Endothelial cell of umbilical vein (primary cell): Measurements from ENCODE around the gene BBS2. TPM values are rescaled to one million over a fixed set of nuclear protein-coding genes. Genes with fewer than 3 reads are reported as not detected.

Source experiments
- BruUV-seq: library from RNA; stranded (reverse); fragments of 400-500 nt; replicated peaks from 2 replicates; lab custom pipeline; 2021; lab: Mats Ljungman, UMichigan
- CTCF ChIA-PET: fragments of 300-600, 350-600 bp; sonication (Branson Sonifier 250); formaldehyde crosslinking; loops from one replicate; lab custom pipeline; 2021; ENCODE audit warnings: antibody characterized with exemption, inconsistent platforms; lab: Charles Lee
- POLR2A ChIA-PET: fragments of 300-600, 350-600 bp; sonication (Branson Sonifier 250); formaldehyde crosslinking; loops from one replicate; lab custom pipeline; 2021; ENCODE audit warnings: antibody characterized with exemption, inconsistent platforms; lab: Charles Lee
- DNase-seq: peaks from one replicate; pipeline ENCODE4 v3.0.0-alpha.2; 2011; ENCODE audit warnings: low read depth, low spot score
- FAIRE-seq: peaks from 2 replicates; lab custom pipeline; 2011; peaks lifted over from hg19 to GRCh38; lab: Jason Lieb, UNC
- H2AFZ ChIP-seq: 2 replicates; pipeline ENCODE4 v1.6.0; 2012; ENCODE audit warnings: low read depth, low read length, control low read depth, inconsistent platforms
- H3K27ac ChIP-seq: 2 replicates; pipeline ENCODE4 v1.5.1; 2011; ENCODE audit warnings: low read depth, mild to moderate bottlenecking, control low read depth, low read length, moderate library complexity; ENCODE audit not compliant: insufficient read depth
- H3K27me3 ChIP-seq, 2 experiments: 2 replicates each; pipeline versions ENCODE4 v1.6.0 to v1.6.1; 2011; ENCODE audit warnings: low read length in 2 of 2, mixed read lengths in 1 of 2; ENCODE audit not compliant: control insufficient read depth in 2 of 2, insufficient read depth in 2 of 2
- H3K36me3 ChIP-seq, 2 experiments: 2 replicates in 1 of 2; 3 replicates in 1 of 2; pipeline ENCODE4 v1.5.1; 2011; ENCODE audit warnings: low read length in 2 of 2, mild to moderate bottlenecking in 1 of 2, moderate library complexity in 1 of 2; ENCODE audit not compliant: control insufficient read depth in 2 of 2, insufficient read depth in 2 of 2; ENCODE audit errors: extremely low read depth in 1 of 2
- H3K4me1 ChIP-seq: 3 replicates; pipeline ENCODE4 v1.5.1; 2011; ENCODE audit warnings: mild to moderate bottlenecking, low read length; ENCODE audit not compliant: control insufficient read depth, insufficient read depth; ENCODE audit errors: extremely low read depth
- H3K4me2 ChIP-seq: 2 replicates; pipeline ENCODE4 v1.6.1; 2011; ENCODE audit warnings: low read length, control low read depth, mixed read lengths; ENCODE audit not compliant: insufficient read depth
- H3K4me3 ChIP-seq, 3 experiments: fragments of 200-600 bp in 1 of 3; sonication (generic), shearing (Covaris generic) in 1 of 3; replicated peaks in 1 of 3; 2 replicates each; pipeline ENCODE4 v1.5.1; 2011 to 2016; ENCODE audit warnings: control low read depth in 3 of 3, low read length in 3 of 3, mild to moderate bottlenecking in 2 of 3, inconsistent platforms in 1 of 3, low read depth in 1 of 3, moderate library complexity in 1 of 3; ENCODE audit not compliant: insufficient read depth in 1 of 3
- H3K79me2 ChIP-seq: 2 replicates; pipeline ENCODE4 v1.6.0; 2012; ENCODE audit warnings: low read length, inconsistent platforms; ENCODE audit not compliant: control insufficient read depth, insufficient read depth
- H3K9ac ChIP-seq: replicated peaks from 2 replicates; pipeline ENCODE3; 2011; ENCODE audit warnings: low read length, control low read depth; ENCODE audit not compliant: insufficient read depth; ENCODE audit errors: extremely low read depth
- H3K9me1 ChIP-seq: replicated peaks from 3 replicates; pipeline ENCODE4 v1.6.0; 2011; ENCODE audit warnings: mild to moderate bottlenecking, low read length; ENCODE audit not compliant: control insufficient read depth, insufficient read depth; ENCODE audit errors: extremely low read depth
- H3K9me3 ChIP-seq: replicated peaks from 2 replicates; pipeline ENCODE4 v1.5.1; 2012; ENCODE audit warnings: low read length, inconsistent platforms; ENCODE audit not compliant: control insufficient read depth, insufficient read depth
- H4K20me1 ChIP-seq: replicated peaks from 2 replicates; pipeline ENCODE3; 2011; ENCODE audit warnings: mild to moderate bottlenecking, low read length; ENCODE audit not compliant: control insufficient read depth, insufficient read depth; ENCODE audit errors: extremely low read depth
- CTCF ChIP-seq, 2 donors: IDR thresholded peaks; 1 replicate in 1 of 2; 2 replicates in 1 of 2; pipeline ENCODE4 v1.5.1; 2011; ENCODE audit warnings: low read length in 2 of 2, mild to moderate bottlenecking in 2 of 2, moderate library complexity in 2 of 2, control low read depth in 1 of 2, inconsistent platforms in 1 of 2, low read depth in 1 of 2; ENCODE audit not compliant: insufficient read depth in 1 of 2; ENCODE audit errors: extremely low read depth in 1 of 2
- EZH2 ChIP-seq: IDR thresholded peaks from 2 replicates; pipeline ENCODE4 v1.6.1; 2012; ENCODE audit warnings: borderline replicate concordance, low read depth, mild to moderate bottlenecking, moderate library complexity, low read length, inconsistent platforms; ENCODE audit not compliant: severe bottlenecking
- FOS ChIP-seq: IDR thresholded peaks from 2 replicates; pipeline ENCODE4 v1.6.1; 2011; ENCODE audit warnings: mild to moderate bottlenecking, low read length, moderate library complexity, borderline replicate concordance; ENCODE audit not compliant: insufficient read depth
- GATA2 ChIP-seq: IDR thresholded peaks from 2 replicates; pipeline ENCODE4 v1.7.0; 2011; ENCODE audit warnings: low read depth, mild to moderate bottlenecking, moderate library complexity, mixed read lengths, low read length; ENCODE audit not compliant: insufficient read length, insufficient read depth
- JUN ChIP-seq: IDR thresholded peaks from 2 replicates; pipeline ENCODE4 v1.6.1; 2011; ENCODE audit warnings: borderline replicate concordance, low read depth; ENCODE audit not compliant: insufficient read length, insufficient read depth
- MAX ChIP-seq: IDR thresholded peaks from 2 replicates; pipeline ENCODE4 v1.6.1; 2011; ENCODE audit not compliant: insufficient read depth, insufficient read length
- MYC ChIP-seq: IDR thresholded peaks from one replicate; pipeline ENCODE4 v1.6.1; 2011; ENCODE audit warnings: mild to moderate bottlenecking, low read depth, low read length
- POLR2A ChIP-seq: IDR thresholded peaks from 2 replicates; pipeline ENCODE4 v1.6.1; 2012; ENCODE audit warnings: low read depth, mild to moderate bottlenecking, control low read depth, low read length
- dilution Hi-C: fragments of 300-500 bp; cut with MboI; formaldehyde crosslinking; loops from one replicate; pipeline ENCODE4 v1.15.0; 2019; ENCODE audit warnings: low sequenced_read_pairs; ENCODE audit not compliant: extremely low pct_ligation_motif_present
- intact Hi-C: fragments of 100-400 bp; cut with micrococcal nuclease; formaldehyde crosslinking; loops from one replicate; pipeline ENCODE4 v1.10.0; 2022
- polyA plus RNA-seq, 4 experiments: library from polyadenylated mRNA; depleted of rRNA in 3 of 4; stranded (reverse) in 3 of 4; unstranded in 1 of 4; fragments of >200 nt; gene quantifications; 2 replicates each; pipeline versions ENCODE4 v1.2.1 to v1.2.3, GENCODE V29; 2011 to 2012; ENCODE audit warnings: missing spikeins in 1 of 4
- total RNA-seq: library from RNA; stranded (reverse); gene quantifications from 2 replicates; pipeline ENCODE4 v1.2.3, GENCODE V29; 2021

BBS2 gene
- total and polyA plus RNA-seq, 2 donors (not counting 3 experiments of a cell fraction or from before 2014, with no cell fraction given), result 37.6 to 44.8 TPM

- H3K9me3 ChIP-seq, result no peaks in the 10 kb centered on the region
- H3K79me2 ChIP-seq, result no peaks in the 10 kb centered on the region
- no peak overlapping the region for H3K9ac ChIP-seq
- peaks cover 4% of the 10 kb centered on the region for H3K4me1 ChIP-seq
- intact Hi-C loops, result no loop called here
- no peaks in the 10 kb centered on the region for H3K36me3 ChIP-seq
- no peak overlapping the region for H3K4me3 ChIP-seq
- dilution Hi-C loops, result no loop called here
- peaks cover 12 to 15% of the 10 kb centered on the region in 2 experiments for H3K27me3 ChIP-seq
- BruUV-seq, result no TSS peak
- TF ChIP-seq CTCF (IDR thresholded peaks at IDR 0.05; ENCODE audit: extremely low read depth in 1 of 2, insufficient read depth in 1 of 2, low read depth in 1 of 2, low read length in 2 of 2), result no peak
- TF ChIP-seq POLR2A, result no peak
- TF ChIP-seq GATA2, result no peak
- TF ChIP-seq MAX, result no peak
- no peak for TF ChIP-seq EZH2
- TF ChIP-seq MYC, result no peak
- TF ChIP-seq FOS, result no peak
- no peak for TF ChIP-seq JUN
- no peak for DNase-seq
- H2AFZ ChIP-seq, result no peak overlapping the region
- no peaks in the 10 kb centered on the region for H4K20me1 ChIP-seq
- no peaks in the 10 kb centered on the region for H3K9me1 ChIP-seq
- FAIRE-seq, result no peak
- no peak overlapping the region for H3K27ac ChIP-seq
- POLR2A ChIA-PET, result no interaction called here
- CTCF ChIA-PET, result interaction anchor here (0.6 to 2.7 kb wide), 6 partner anchors 9 to 406 kb away, joined by 3 to 10 read pairs (median 4); no protein-coding TSS in a partner anchor
- H3K4me2 ChIP-seq, result no peak overlapping the region
These were observed 32.2 kb upstream of the BBS2 start for GRCh38 chr16:56551796-56552738.
